ENCODE measurements around the gene DSCAML1. TPM values are rescaled to one million over a fixed set of nuclear protein-coding genes. Genes with fewer than 3 reads are reported as not detected.

The DSCAML1 gene
- total RNA-seq, 4 donors from 2014 or later = 2.9 to 5.8 (median 3.3) TPM

GRCh38 chr11:117562136-117562535 is 234.9 kb downstream of the DSCAML1 start:
- whole genome bisulfite sequencing, 2 donors (ENCODE audit: low coverage in 1 of 2) = 71% methylated on average over 6 of the region's 6 CpGs; no CpG with 5 or more reads in 1 of the 2 donors
- intact Hi-C loops (cut with DNase I; ENCODE audit: low total_unique reads) (no loop called here), in situ Hi-C loops (cut with MboI; ENCODE audit: low pct_ligation_motif_present in 1 of 4, low pct_unique_long_range_greater_than_20kb in 1 of 4, low sequenced_read_pairs in 3 of 4) (no loop called here)
- H3K9me3 ChIP-seq = no peaks in the 10 kb centered on the region
- H3K27me3 ChIP-seq = no peaks in the 10 kb centered on the region
- no peaks in the 10 kb centered on the region for H3K4me1 ChIP-seq
- H3K27ac ChIP-seq = no peak overlapping the region
- no peak for DNase-seq
- no peak overlapping the region for H3K4me3 ChIP-seq
- no peaks in the 10 kb centered on the region for H3K36me3 ChIP-seq
- TF ChIP-seq POLR2A (IDR thresholded peaks at IDR 0.05) (no peak), POLR2AphosphoS5 (IDR thresholded peaks at IDR 0.05) (no peak), CTCF (IDR thresholded peaks at IDR 0.05) (no peak), EP300 (IDR thresholded peaks at IDR 0.05; ENCODE audit: low read depth) (no peak)

DNA sequence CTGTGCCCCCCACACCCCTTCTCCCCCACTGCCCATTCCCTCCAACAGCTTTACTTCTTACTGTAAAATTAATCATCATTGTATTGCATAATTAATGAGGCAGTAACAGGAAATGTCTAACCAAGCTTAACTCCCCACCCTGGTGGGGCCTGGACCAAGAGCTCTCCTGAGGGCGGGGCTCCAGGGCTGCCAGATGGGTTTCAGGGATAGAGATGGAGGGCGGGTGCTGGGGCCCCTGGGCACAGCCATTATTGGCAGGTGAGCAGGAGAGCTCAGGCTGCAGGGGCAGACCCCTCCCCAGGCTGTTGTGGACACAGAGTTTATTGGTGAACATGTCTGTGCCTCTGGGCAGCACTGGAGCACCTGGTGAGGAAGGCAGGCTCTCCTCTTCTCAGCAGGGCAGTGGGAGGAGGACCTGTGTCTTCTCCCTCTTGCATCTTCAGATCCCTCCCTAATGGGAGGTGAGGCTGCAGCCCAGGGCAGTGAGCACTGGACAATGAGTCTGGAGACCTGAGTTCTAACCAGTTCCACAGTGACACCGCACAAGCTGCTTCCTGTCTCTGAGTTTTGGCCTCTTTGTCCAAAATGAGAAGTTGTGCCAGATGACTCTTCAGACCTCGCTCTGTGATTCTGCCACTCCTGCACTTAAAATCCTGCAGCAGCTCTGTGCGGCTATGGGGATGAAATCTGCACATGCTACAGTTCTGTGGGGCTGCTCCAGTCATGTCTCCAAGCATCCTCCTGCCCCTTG is 236.1 kb downstream of the DSCAML1 start:
- Histone ChIP-seq H3K27ac (no peak overlapping the region), H3K9me3 (no peaks in the 10 kb centered on the region), H3K4me3 (no peak overlapping the region), H3K27me3 (no peaks in the 10 kb centered on the region), H3K36me3 (no peaks in the 10 kb centered on the region), H3K4me1 (no peaks in the 10 kb centered on the region)
- in situ Hi-C loops (cut with MboI; ENCODE audit: low pct_ligation_motif_present in 1 of 4, low pct_unique_long_range_greater_than_20kb in 1 of 4, low sequenced_read_pairs in 3 of 4) (no loop called here), intact Hi-C loops (cut with DNase I; ENCODE audit: low total_unique reads) (no loop called here)
- TF ChIP-seq CTCF (IDR thresholded peaks at IDR 0.05) (no peak), POLR2AphosphoS5 (IDR thresholded peaks at IDR 0.05) (no peak), EP300 (IDR thresholded peaks at IDR 0.05; ENCODE audit: low read depth) (no peak), POLR2A (IDR thresholded peaks at IDR 0.05) (no peak)
- WGBS, 2 donors (ENCODE audit: low coverage in 1 of 2) = 65 to 67% methylated on average over 3 to 5 of the region's 5 CpGs
- DNase-seq = no peak

DNA sequence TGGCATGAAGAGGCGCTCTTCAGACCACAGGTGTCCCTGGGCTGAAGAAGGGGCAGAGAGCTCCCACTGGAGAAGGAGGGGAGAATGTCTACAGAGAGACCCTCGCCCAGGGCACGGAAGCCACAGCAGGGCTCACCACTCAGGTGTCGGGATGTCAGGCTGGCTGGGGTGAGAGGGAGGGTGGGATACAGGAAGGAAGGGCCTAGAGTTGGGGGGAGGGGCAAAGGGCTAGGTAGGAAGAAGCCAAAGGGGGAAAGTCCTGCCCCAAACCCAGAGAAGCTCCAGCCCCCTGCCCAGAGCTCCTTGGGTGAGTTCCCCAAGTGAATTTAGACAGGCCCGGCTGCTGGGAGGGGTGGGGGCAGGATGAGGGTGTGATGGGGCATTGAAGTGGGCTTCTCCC is 237.3 kb downstream of the DSCAML1 start:
- no peak for DNase-seq
- intact Hi-C loops (cut with DNase I; ENCODE audit: low total_unique reads) = no loop called here
- WGBS, 2 donors (ENCODE audit: low coverage in 1 of 2) = 87 to 94% methylated on average over 5 of the region's 5 CpGs
- Histone ChIP-seq H3K27me3 (no peaks in the 10 kb centered on the region), H3K36me3 (no peaks in the 10 kb centered on the region), H3K4me1 (no peaks in the 10 kb centered on the region), H3K9me3 (no peaks in the 10 kb centered on the region), H3K4me3 (no peak overlapping the region), H3K27ac (no peak overlapping the region)
- no peak for TF ChIP-seq POLR2AphosphoS5 (IDR thresholded peaks at IDR 0.05)
- TF ChIP-seq CTCF (IDR thresholded peaks at IDR 0.05) = no peak
- no peak for TF ChIP-seq EP300 (IDR thresholded peaks at IDR 0.05; ENCODE audit: low read depth)
- no peak for TF ChIP-seq POLR2A (IDR thresholded peaks at IDR 0.05)
- in situ Hi-C loops (cut with MboI; ENCODE audit: low pct_ligation_motif_present in 1 of 4, low pct_unique_long_range_greater_than_20kb in 1 of 4, low sequenced_read_pairs in 3 of 4) = no loop called here

GRCh38 chr11:117557361-117557760 is 239.7 kb downstream of the DSCAML1 start:
- H3K36me3 ChIP-seq = no peaks in the 10 kb centered on the region
- DNase-seq = no peak
- no peak overlapping the region for H3K27ac ChIP-seq
- no peaks in the 10 kb centered on the region for H3K4me1 ChIP-seq
- 76% methylated on average over 7 of the region's 7 CpGs; no CpG with 5 or more reads in 1 of the 2 donors for WGBS, 2 donors (ENCODE audit: low coverage in 1 of 2)
- no peak overlapping the region for H3K4me3 ChIP-seq
- H3K27me3 ChIP-seq = no peaks in the 10 kb centered on the region
- in situ Hi-C loops (cut with MboI; ENCODE audit: low pct_ligation_motif_present in 1 of 4, low pct_unique_long_range_greater_than_20kb in 1 of 4, low sequenced_read_pairs in 3 of 4) (no loop called here), intact Hi-C loops (cut with DNase I; ENCODE audit: low total_unique reads) (no loop called here)
- no peak for TF ChIP-seq POLR2AphosphoS5 (IDR thresholded peaks at IDR 0.05)
- no peak for TF ChIP-seq POLR2A (IDR thresholded peaks at IDR 0.05)
- TF ChIP-seq CTCF (IDR thresholded peaks at IDR 0.05) = no peak
- TF ChIP-seq EP300 (IDR thresholded peaks at IDR 0.05; ENCODE audit: low read depth) = no peak
- no peaks in the 10 kb centered on the region for H3K9me3 ChIP-seq
